GM08714 (cell line): ENCODE measurements around the gene LKAAEAR1.
"Not testable (repeated sequence)": the region's sequence is repeated elsewhere in the genome, so short reads cannot be mapped to it uniquely, and the experiment has no call there.

Experiments
- H3K4me3 ChIP-seq: fragments of 200-500 bp; sonication (Bioruptor generic); 2 replicates; pipeline ENCODE4 v1.5.1; 2014; ENCODE audit warnings: mild to moderate bottlenecking, low read length, inconsistent platforms
- ZNF274 ChIP-seq: IDR thresholded peaks from 2 replicates; pipeline ENCODE4 v1.6.1; 2012; ENCODE audit warnings: mild to moderate bottlenecking, low read depth, low read length

Gene LKAAEAR1

GRCh38 chr20:64095927-64096326 is 11.7 kb upstream of the LKAAEAR1 start:
- TF ChIP-seq ZNF274, result no peak
- H3K4me3 ChIP-seq, result no peak overlapping the region

- no peak for TF ChIP-seq ZNF274
- H3K4me3 ChIP-seq, result no peak overlapping the region
Measured at GRCh38 chr20:64095455-64095854, 11.3 kb upstream of the LKAAEAR1 start.

- TF ChIP-seq ZNF274, result no peak
- H3K4me3 ChIP-seq, result no peak overlapping the region
Measured at GRCh38 chr20:64093013-64093503, 8.9 kb upstream of the LKAAEAR1 start.

- no peak overlapping the region for H3K4me3 ChIP-seq
- TF ChIP-seq ZNF274, result no peak
Measured at GRCh38 chr20:64092258-64093012, 8.2 kb upstream of the LKAAEAR1 start.

DNA sequence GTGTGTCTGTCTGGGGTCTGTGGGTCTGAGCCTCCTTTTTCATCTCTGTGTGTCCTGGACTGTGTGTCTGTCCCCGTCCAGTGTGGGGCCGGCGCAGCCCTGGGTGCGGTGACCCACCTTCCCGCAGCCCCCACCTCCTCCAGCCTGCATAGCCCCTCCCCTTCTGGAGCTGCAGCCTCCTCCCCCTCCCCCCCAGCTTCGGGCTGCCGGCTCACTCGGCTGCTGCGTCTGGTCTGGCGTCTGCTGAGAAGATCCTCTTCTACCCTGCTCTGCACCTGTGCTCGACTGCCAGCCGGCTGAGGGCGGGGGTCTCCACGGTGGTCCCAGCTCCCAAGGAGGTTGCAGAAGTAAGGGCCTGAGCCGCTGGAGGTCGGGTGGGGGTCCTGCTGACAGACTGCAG is 7.6 kb upstream of the LKAAEAR1 start:
- no peak overlapping the region for H3K4me3 ChIP-seq
- no peak for TF ChIP-seq ZNF274

GRCh38 chr20:64091340-64091739 is 7.1 kb upstream of the LKAAEAR1 start:
- no peak for TF ChIP-seq ZNF274
- H3K4me3 ChIP-seq, result no peak overlapping the region

GRCh38 chr20:64090165-64090564 is 6.0 kb upstream of the LKAAEAR1 start:
- no peak overlapping the region for H3K4me3 ChIP-seq
- no peak for TF ChIP-seq ZNF274

- H3K4me3 ChIP-seq, result not testable (repeated sequence)
Measured at GRCh38 chr20:64088586-64088985, 4.4 kb upstream of the LKAAEAR1 start.

GRCh38 chr20:64087226-64087825 is 3.1 kb upstream of the LKAAEAR1 start:
- not testable (repeated sequence) for H3K4me3 ChIP-seq

- H3K4me3 ChIP-seq, result no peak overlapping the region
- no peak for TF ChIP-seq ZNF274
Measured at GRCh38 chr20:64086801-64087200, 2.6 kb upstream of the LKAAEAR1 start.

DNA sequence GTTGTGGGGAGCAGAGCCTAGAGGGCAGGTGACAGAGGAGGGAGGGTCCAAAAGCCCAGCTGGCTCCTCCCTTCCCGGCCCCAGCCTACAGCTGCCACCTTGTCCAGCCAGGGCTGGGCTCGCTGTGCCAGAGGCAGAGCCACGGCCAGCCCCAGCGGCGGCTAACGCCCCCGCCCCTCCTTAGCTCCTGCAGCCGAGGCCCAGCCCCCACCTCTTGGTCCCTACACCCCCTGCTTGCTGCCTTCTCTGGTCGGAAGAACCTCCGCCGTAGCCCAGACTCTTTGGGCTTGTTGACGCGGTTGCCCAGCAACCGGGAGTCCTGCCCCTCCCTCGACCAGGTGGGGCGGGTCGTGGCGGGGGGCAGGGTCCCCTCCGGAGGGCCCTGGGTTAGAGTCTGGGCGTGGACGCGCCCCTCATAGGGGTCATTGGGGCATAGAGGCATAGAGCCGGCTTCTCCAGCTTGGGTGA is 521 bp upstream of the LKAAEAR1 start:
- no peak for TF ChIP-seq ZNF274
- no peak overlapping the region for H3K4me3 ChIP-seq

GRCh38 chr20:64083378-64083803 is 807 bp downstream of the LKAAEAR1 start:
- H3K4me3 ChIP-seq, result peak overlapping the region; percentile 7; the same call in 1 of the 2 replicates
- TF ChIP-seq ZNF274, result no peak

GRCh38 chr20:64082820-64083377 is 1.3 kb downstream of the LKAAEAR1 start:
- H3K4me3 ChIP-seq, result peak overlapping the region; percentile 7; the same call in 1 of the 2 replicates
- TF ChIP-seq ZNF274, result no peak

- no peak overlapping the region for H3K4me3 ChIP-seq
- TF ChIP-seq ZNF274, result no peak
Measured at GRCh38 chr20:64082126-64082731, 2.0 kb downstream of the LKAAEAR1 start.

DNA sequence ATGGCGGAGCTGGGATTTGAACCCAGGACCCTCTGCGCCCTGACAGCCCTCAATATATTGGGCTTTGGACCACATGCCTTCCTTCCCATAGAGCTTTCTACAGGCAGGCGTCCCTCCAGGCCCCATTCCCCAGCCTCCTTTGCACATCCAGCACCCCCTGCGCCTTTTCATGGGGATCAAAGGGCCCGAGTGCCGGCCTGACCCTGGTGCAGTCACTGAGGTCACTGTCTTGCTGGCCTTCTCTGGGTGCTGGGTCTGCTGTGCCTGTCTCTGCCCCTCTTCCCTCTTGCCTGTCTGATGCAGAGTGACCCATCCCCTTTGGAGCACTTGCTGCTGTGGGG is 2.6 kb downstream of the LKAAEAR1 start:
- H3K4me3 ChIP-seq, result no peak overlapping the region

More for the DNA sequence above, 2.6 kb downstream of the LKAAEAR1 start:
- no peak for TF ChIP-seq ZNF274
